Suppressor macrophage treated with lipopolysaccharide for 1 hour (primary cell): ENCODE results near the gene DTX3.
A peak's percentile ranks its signal among the peaks of the same experiment; 100 is the strongest.

Experiments
- DNase-seq, 3 donors: peaks; one replicate each; pipeline ENCODE4 v3.0.0-alpha.2; 2020 to 2022

The DTX3 gene

DNA sequence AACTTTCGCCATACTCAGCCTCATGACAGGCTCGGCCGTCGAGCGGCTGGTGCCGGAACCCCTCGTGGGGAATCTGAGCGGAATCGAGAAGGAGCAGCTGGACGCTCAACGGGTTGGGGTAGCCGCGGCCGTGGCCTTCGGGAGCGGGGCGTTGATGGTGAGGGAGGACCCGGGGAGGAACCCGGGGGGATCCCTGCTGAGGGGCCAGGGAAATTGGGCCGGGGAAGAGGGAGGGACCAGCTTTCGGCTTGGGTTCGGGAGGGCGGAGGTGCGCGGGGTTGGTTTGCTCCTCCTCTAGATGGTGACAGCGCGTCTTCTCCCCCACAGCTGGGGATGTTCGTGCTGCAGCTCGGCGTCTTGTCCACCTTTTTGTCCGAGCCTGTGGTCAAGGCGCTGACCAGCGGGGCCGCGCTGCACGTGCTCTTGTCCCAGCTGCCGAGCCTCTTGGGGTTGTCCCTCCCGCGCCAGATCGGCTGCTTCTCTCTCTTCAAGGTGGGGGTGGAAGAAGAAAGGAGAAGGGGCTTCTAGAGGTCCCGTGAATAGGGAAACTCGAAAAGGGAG is 16.4 kb downstream of the DTX3 start:
- DNase-seq, result peak; percentile 54 to 72 (median 58)

DNA sequence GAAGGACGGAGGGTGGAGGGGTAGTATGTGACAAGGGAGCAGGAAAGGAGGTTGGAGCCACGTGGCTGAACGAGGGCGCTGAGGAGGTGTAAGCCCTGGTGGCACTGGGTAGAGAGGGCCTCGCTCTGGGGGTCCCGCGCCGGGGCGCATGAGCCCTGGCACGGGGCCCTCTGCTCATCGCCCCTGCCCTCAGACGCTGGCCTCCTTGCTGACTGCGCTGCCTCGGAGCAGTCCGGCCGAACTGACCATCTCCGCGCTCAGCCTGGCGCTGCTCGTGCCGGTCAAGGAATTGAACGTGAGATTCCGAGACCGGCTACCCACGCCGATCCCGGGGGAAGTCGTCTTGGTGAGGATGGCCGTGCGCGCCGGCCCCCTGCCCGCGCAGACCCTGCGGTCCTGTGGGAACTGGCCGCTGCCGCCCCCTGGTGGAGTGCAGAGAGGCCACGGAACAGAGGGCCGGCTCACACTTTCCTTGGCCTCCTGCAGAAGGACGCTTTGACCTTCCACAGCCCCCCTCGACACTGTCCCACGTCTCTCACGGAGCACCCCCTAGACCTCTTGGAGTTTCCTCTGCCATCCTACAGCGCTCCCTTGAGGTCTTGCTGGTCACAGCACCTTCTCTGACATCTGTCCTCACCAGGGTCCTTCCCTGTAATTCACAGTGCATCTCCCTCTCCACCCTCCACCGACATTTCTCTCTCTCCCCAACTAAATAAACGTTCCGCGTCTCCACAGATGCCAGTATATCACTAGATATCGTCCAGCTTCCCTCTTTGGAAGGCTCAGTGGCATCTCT is 17.1 kb downstream of the DTX3 start:
- DNase-seq, result peak; percentile 48 to 78 (median 59)

DNA sequence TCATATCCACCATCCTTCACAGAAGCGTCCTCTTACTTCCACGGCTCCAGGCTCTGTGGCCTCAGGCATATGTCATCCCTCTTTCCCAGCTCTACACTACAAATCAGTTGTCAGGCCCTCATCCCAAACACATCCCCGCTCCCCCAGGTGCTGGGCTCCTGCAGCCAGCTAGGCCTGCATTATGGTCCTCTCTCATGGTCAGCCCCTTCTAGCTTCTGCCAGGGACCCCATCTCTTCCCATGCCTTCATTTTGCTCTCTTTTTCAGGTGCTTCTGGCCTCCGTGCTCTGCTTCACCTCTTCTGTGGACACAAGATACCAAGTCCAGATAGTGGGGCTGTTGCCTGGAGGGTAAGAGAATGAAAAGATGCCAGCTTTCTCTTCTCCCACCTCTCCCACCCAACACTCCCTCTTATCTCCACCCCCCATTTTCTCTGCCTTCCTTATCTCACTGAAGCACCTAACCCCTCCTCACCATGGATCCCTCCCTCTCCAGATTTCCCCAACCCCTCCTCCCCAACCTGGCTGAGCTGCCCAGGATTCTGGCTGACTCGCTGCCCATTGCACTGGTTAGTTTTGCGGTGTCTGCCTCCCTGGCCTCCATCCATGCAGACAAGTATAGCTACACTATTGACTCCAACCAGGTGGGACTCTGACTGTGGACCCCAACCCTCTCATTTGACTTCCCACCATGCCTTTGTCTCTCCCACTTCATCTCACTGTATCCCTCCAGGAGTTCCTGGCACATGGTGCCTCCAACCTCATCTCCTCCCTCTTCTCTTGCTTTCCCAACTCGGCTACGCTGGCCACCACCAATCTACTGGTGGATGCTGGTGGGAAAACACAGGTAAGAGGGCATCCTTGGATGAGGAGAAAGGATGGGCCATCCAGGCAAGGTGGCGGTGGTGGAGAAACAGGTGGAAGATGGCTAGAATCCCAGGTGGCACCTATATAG is 17.9 kb downstream of the DTX3 start:
- DNase-seq, result no peak

DNA sequence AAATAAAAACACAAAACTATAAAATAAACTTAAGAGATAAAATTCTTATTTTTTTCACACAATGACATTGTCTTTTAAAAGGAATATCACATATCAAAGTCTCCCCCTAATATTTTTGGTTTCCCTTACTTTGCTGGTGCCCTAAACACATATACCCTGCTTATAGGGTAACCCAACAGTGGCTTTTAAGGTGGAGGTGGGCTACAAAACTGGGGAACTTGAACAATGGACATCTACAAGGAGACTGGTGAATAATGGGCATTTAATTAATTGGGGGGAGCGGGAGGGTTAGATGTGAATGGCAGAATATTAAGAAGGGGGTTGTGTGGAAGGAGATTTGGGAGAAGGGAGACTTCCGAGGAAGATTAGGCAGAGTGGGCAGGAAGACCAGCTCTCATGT is 18.8 kb downstream of the DTX3 start:
- no peak for DNase-seq

DNA sequence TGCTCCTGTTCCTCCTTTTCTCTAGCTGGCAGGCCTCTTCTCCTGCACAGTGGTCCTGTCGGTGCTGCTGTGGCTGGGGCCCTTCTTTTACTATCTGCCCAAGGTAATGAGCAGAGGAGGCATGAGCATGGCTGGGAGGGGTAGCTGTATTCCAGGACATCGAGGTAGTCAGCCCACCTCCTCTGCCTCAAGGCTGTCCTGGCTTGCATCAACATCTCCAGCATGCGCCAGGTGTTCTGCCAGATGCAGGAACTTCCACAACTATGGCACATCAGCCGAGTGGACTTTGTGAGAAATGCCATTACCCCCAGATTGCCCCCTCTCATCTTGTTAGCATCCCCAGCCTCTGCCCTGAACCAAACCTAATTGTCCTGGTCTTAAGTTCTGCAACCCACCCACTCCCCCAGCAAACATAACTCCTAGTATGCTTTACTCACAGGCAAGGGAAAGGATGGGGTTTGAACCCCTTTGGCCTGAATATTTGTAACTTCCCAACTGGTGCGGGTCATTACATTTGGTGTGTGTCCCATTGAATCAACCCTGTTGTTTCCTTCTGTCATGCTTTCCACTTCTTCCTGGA is 19.3 kb downstream of the DTX3 start:
- DNase-seq, result no peak

DNA sequence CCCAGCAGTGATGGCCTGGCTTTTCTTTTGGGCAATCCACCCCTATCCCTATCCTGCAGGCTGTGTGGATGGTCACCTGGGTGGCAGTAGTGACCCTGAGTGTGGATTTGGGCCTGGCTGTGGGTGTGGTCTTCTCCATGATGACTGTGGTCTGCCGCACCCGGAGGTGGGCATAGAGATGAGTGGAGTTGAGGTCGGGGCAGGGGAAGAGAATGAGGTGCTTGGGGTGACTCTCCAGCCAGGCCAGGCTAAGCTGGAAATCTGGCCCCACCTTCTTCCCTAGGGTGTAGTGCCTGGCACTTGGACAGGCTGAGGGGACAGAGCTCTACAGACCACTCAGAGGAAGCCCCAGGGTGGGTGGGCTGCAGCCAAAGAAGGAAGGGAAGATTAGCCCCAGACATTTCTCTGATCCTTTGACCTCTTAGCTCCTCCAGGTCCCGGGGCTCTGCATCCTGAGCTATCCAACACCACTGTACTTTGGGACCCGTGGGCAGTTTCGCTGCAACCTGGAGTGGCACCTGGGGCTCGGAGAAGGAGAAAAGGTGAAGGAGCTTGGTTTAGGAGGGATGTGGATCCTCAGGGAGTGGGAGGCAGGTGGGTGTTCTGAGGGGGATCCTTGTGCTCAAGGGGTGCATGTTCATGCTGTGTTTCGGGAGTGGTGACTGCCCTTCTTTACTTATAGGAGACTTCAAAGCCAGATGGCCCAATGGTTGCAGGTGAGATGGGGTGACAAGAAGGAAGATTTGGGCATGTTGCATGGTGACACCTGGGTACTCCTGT is 20.0 kb downstream of the DTX3 start:
- DNase-seq, result no peak

DNA sequence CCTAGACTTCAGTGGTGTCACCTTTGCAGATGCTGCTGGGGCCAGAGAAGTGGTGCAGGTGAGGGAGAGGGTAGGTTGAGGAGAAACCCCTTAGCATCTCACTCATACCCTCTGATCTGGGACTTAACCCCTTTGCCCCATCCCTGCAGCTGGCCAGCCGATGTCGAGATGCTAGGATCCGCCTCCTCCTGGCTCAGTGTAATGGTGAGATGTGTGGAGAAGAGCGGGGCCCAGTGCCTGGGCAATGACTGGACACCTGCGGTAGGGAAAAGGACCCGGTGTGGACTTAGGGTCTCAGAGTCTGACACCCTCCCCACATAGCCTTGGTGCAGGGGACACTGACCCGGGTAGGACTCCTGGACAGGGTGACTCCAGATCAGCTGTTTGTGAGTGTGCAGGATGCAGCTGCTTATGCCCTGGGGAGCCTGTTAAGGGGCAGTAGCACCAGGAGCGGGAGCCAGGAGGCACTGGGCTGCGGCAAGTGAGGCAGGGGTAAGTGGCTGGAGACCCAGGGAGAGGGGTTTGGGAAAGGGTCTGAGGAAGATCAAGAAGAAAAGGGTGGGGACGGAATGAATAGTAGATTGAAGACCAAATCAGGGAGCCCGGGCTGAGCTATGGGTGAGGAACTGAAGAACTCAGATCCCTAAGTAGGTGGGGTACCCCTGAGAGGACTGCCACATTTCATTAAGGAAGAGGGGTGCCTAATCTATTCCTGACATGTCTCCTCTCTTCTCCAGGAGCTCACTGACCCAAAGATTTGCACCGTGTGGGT is 20.8 kb downstream of the DTX3 start:
- no peak for DNase-seq

DNA sequence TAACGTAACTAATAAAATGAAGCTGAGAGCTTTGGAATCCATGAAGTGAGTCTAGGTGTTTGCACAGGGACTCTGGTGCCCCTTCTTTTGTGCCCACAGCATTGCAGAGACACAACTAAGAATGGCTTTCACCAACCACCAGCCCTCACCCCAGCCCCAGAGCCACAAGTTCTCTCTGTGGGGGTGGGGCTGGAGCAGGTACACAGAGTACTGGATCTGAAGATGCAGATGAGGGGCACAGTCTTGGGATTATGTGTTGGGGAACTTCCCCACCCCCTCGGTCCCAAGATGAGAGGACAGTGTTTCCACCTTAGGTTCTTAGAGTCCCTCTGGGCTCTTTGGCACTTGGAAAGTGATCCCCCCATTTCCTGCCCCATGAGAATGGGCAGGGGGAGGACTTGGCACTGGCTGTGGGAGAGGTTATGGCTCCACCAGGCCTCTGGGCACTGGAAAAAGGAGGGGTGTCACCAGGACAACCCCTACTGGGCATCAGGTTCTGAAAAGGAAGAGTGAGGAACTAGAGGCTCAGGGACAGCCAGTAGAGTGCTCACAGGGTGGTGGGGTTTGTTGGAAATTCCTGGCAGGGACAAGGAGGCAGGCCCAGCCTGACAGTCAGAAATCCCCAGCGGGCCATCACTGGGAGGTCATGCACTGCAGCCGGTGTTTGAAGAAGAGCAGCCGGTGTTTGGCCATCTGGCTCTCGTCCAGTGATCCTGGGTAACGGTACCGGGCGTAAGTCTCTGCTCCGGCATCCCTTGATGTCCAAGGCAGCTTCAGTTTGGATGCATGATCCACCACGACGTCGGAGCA is 21.7 kb downstream of the DTX3 start:
- peak in 2 of 3 donors; percentile 40 to 56 for DNase-seq

DNA sequence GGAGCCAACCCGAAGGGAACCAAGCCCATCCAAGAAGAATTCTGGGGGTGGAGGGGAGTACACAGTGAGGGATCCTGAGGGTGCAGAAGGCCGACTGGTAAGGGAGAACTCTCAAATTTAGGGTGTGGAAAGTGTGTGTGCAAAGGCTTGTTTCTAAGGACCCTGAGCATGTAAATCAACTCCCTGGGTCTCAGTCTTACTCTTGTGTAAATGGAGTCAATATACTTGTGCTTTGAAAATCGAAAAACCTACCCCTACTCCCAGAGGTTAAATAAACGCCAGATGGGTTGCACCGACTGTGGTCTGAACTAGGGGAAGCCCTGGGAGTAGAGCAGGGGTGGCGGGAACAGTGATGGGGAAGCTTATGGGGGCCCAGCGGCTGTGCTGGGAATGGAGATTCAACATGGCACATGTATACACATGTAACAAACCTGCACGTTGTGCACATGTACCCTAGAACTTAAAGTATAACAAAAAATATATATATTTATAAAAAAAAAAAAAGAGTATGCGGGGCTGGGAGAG is 22.4 kb downstream of the DTX3 start:
- no peak for DNase-seq

DNA sequence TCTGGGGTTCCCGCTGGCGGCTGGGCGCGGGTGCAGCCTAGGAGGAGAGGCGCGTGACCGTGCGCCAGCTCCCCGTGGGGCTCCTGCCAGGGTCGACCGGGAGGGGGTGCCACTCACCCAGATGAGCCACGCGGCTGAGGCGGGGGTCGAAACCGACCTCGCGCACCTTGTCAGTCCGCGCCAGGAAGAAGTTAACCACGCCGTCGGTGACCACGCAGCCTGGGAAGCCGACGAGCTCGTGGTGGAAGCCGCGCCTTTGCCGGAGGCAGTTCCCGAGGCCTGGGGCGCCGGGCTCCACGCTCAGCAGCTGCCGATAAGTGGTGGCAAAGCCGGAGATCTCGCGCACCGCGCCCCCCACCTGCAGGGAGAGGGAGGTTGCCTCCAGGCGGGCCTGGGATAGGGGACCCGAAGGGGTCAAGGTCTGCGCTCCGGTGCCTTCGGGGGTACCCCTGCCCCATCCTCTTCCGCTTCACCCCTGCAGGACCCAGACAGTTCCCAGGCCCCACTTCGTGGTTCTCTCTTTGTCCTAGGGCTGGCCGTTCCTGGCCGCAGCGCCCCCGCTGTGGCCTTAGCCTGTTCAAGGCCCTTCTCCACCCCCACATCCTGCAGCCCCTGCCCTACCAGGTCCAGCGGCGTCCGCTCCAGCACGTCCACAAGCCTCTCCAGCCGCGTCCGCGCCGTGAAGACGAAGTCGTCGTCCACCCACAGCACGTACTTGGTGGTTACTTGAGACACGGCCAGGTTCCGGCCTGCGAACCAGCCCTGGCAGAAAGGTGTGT is 23.1 kb downstream of the DTX3 start:
- peak in 2 of 3 donors; percentile 42 to 64 for DNase-seq

DNA sequence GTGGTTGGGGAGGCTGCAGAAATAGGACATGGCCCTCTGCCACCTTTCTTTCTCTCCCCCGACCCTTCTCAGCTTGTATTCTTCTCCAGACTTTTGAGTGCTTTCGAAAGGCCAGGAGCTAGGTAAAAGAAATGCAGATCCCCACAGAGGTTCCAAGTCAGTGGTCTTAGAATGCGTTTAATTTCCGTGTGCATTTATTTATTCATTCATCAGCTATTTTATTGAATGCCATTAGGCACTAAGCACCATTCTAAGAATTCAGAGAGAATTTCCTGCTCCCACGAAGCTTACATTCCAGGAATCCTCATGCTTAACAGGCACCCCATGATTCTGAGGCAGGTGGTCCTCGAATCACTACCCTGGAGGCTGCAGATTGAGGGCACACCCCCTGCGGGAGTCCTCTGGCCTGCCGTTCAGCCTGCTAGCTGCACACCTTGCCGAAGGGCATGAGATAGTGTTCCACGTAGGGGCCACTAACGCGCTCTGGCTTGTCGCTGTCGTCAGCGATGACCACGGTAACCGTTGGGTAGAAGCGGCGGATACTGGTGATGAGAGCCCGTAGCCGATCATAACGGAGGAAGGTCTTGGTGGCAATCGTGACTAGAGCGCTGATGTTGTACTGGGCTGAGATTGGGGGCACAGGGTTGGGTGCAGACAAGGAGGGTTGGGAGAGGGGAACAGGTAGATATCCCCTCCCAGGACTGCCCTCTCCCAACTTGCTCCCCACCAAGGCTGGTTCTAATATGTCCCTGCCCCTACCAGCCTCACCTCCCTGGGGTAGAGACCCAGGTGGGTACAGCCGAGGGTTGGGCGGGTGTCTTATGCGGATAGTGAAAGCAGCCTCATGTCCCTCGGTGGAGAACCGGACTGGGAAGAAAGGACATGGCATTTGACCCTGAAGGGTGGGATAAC is 23.9 kb downstream of the DTX3 start:
- no peak for DNase-seq

DNA sequence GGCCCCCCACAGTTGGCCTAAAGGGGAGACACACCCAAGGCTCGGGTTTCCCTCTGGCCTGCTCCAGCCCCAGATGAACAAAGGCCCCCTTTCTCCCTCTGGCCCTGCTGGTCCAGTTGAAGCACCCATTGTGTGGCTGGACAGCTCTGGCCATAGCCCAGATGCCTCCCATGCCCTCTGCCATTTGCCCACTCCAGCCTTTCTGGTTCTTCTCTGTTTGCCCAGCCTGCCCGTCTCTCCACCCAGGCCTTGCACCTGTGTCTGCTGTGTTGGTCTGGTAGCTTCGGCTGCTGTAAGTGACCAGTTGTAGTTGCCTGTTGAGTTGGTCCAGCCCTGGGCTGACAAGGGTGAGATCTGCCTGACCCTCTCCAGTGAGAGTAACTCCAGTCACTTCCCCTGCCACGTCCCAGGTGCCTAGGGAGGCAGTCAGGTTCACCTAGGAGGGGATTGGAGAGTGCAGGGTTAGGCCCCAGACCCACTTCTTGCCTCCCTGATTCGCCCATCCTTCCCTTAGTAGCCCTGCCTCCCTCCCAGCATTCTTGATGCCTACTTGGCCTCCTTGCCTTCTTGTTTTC is 25.4 kb downstream of the DTX3 start:
- no peak for DNase-seq

DNA sequence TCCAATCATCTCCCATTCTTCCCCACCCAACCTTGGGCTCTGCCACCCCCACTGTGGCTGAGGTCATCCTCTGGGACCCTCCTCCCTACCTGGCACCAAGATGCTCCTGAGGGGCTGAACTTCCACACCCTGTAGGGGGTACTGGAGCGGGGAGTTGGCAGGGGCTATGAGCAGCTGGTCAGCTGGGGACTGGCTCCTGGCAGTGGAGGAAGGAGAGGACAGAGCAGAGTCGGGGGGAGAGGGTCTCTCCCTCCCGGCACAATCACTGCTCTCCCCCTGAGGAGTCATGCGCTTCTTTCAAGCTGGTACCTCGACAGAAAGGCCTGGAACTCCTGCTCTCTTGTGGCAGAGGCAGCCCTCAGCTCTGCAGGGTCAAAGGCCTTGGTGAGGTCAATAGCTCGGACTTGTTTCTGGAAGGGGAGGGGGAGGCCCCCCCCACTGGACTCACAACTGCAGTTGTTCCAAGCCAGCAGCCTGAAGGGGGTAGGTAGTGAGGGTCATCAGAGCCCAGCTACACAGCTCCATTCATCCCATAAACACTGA is 26.3 kb downstream of the DTX3 start:
- no peak for DNase-seq

DNA sequence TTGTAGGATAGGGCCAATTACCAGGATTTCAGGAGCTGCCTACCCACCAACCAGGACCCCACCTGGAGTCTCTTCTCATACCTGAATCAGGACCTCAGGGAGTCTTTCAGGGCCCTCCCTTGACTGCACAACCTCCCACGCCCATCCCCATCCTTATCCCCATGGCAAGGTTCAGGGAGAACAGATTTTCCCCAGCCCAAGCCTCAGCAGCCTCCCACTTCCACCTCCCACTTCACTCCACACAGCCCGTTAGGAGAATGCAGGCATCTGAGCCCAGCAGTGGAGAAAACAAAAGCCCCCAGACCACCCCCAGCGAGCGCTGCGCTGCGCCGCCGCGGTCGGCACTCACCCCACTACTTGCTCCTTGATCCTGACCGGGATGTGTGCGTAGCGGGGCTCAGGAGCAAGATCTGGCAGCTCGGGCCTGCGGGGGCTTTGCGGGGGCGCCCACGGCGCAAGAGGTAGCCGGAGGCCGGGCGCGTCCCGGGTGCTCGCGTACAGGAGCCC is 27.0 kb downstream of the DTX3 start:
- no peak for DNase-seq

DNA sequence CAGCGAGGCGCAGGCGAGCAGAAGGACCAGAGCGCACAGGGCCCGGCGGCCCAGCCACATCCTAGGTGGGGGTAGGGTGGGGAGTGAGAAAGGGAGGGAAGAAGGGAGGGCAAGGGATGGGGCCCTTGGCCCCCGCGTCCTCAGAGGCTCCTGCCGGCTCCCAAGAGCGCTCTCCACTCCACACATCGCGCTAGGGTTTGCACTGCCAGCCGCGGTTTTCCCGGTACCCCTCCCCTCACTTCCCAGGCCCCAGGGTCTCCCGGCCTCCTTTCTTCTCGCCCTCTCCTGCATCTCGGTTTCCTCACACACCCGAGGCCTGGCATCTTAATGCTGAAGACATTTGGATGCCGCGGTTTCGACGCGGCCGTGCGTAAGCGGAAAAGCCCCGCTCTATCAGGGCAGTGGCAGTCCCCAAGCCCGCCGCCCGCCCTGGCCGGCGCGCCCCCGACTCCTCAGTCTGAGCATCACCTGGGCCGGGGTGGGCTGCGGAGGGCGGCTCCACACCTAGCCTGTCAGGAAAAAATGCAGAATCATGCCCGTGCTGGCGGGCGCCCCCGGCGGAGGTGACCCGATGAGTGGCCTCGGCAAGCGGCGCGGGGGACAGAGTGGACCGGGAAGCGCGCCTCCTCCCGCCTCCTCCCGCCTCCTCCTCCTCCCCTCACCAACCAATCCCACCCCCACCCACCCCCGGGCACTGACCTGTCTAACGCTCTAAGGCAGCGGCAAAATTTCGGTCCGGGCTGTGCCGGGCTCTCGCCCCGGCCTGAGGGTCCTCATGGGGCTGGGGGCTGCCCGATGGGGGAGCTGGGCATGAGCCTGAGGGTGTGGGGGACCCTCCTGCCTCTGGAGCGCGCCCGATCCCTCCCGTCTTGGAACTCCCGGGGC is 27.7 kb downstream of the DTX3 start:
- DNase-seq, result peak in 2 of 3 donors; percentile 40 to 60
